ENCODE results near the gene HDAC4.

- TF ChIP-seq, protein P1, sequence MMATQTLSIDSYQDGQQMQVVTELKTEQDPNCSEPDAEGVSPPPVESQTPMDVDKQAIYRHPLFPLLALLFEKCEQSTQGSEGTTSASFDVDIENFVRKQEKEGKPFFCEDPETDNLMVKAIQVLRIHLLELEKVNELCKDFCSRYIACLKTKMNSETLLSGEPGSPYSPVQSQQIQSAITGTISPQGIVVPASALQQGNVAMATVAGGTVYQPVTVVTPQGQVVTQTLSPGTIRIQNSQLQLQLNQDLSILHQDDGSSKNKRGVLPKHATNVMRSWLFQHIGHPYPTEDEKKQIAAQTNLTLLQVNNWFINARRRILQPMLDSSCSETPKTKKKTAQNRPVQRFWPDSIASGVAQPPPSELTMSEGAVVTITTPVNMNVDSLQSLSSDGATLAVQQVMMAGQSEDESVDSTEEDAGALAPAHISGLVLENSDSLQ (IDR thresholded peaks at IDR 0.05), result no peak
- TF ChIP-seq TARDBP (IDR thresholded peaks at IDR 0.05) (no peak), ARNT (IDR thresholded peaks at IDR 0.05) (no peak), BHLHE40 (IDR thresholded peaks at IDR 0.05; ENCODE audit: borderline replicate concordance) (no peak), FOXA1 (IDR thresholded peaks at IDR 0.05) (no peak), HDGF (IDR thresholded peaks at IDR 0.05; ENCODE audit: borderline replicate concordance) (no peak), FOXM1 (IDR thresholded peaks at IDR 0.05; ENCODE audit: borderline replicate concordance) (no peak), LEF1 (IDR thresholded peaks at IDR 0.05; ENCODE audit: borderline replicate concordance) (no peak), SUZ12 (IDR thresholded peaks at IDR 0.05) (no peak), CTBP1 (IDR thresholded peaks at IDR 0.05; ENCODE audit: borderline replicate concordance) (no peak), ELF4 (IDR thresholded peaks at IDR 0.05) (no peak), SP1 (IDR thresholded peaks at IDR 0.05) (no peak)
Observed at GRCh38 chr2:239326831-239327535, 73.8 kb downstream of the HDAC4 start.

Data from HEK293T (cell line).